Muscle layer of duodenum (tissue), 2 donors: ENCODE data around the gene TMEM222.

Source experiments
- H3K27ac ChIP-seq: one replicate; pipeline ENCODE4 v1.7.0; 2013; ENCODE audit warnings: mild to moderate bottlenecking, low read length
- H3K27me3 ChIP-seq: one replicate; pipeline ENCODE4 v1.7.0; 2013; ENCODE audit warnings: low read depth, mild to moderate bottlenecking, control low read depth, low read length
- H3K36me3 ChIP-seq, 2 donors: one replicate each; pipeline ENCODE4 v1.7.0; 2013; ENCODE audit warnings: low read length in 2 of 2, control low read depth in 1 of 2, mild to moderate bottlenecking in 1 of 2; ENCODE audit not compliant: insufficient read depth in 2 of 2, control insufficient read depth in 1 of 2
- H3K4me1 ChIP-seq, 2 donors: one replicate each; pipeline ENCODE4 v1.7.0; 2013; ENCODE audit warnings: low read length in 2 of 2, mild to moderate bottlenecking in 2 of 2, control low read depth in 1 of 2, moderate library complexity in 1 of 2; ENCODE audit not compliant: insufficient read depth in 2 of 2, control insufficient read depth in 1 of 2
- H3K4me3 ChIP-seq, 2 donors: one replicate each; pipeline ENCODE4 v1.7.0; 2013; ENCODE audit warnings: low read length in 2 of 2, low read depth in 1 of 2, mild to moderate bottlenecking in 1 of 2
- H3K9me3 ChIP-seq, 2 donors: one replicate each; pipeline ENCODE4 v1.7.0; 2013; ENCODE audit warnings: low read length in 2 of 2, control low read depth in 1 of 2, mild to moderate bottlenecking in 1 of 2; ENCODE audit not compliant: control insufficient read depth in 1 of 2
- donor health status: healthy.

Gene TMEM222

GRCh38 chr1:27363766-27364695 is 42.1 kb downstream of the TMEM222 start:
- H3K4me3 ChIP-seq = peak overlapping the region in 1 of 2 donors; percentile 72
- peaks cover 21 to 44% of the 10 kb centered on the region in 2 donors for H3K36me3 ChIP-seq
- H3K27me3 ChIP-seq = no peaks in the 10 kb centered on the region
- H3K9me3 ChIP-seq = no peaks in the 10 kb centered on the region
- H3K27ac ChIP-seq = no peak overlapping the region
- peaks cover 16 to 29% of the 10 kb centered on the region in 2 donors for H3K4me1 ChIP-seq

- peak overlapping the region; percentile 76 for H3K27ac ChIP-seq
- H3K4me3 ChIP-seq = peak overlapping the region; percentile 66 to 72
- H3K4me1 ChIP-seq = peaks cover 16 to 29% of the 10 kb centered on the region in 2 donors
- H3K36me3 ChIP-seq = peaks cover 17 to 37% of the 10 kb centered on the region in 2 donors
- no peaks in the 10 kb centered on the region for H3K9me3 ChIP-seq
- no peaks in the 10 kb centered on the region for H3K27me3 ChIP-seq
Observed at GRCh38 chr1:27364696-27365371, 42.9 kb downstream of the TMEM222 start.

- peaks cover 16 to 29% of the 10 kb centered on the region in 2 donors for H3K4me1 ChIP-seq
Observed at GRCh38 chr1:27365372-27366112, 43.6 kb downstream of the TMEM222 start.

GRCh38 chr1:27366113-27366410 is 44.1 kb downstream of the TMEM222 start:
- Histone ChIP-seq H3K4me3 (peak overlapping the region; percentile 56 to 72), H3K27me3 (no peaks in the 10 kb centered on the region), H3K36me3 (peaks cover 15 to 32% of the 10 kb centered on the region in 2 donors), H3K27ac (peak overlapping the region; percentile 76), H3K4me1 (peaks cover 16 to 24% of the 10 kb centered on the region in 2 donors), H3K9me3 (no peaks in the 10 kb centered on the region)

More at GRCh38 chr1:27365372-27366112, 43.6 kb downstream of the TMEM222 start:
- Histone ChIP-seq H3K4me3 (peak overlapping the region; percentile 66 to 72), H3K27me3 (no peaks in the 10 kb centered on the region), H3K36me3 (peaks cover 17 to 37% of the 10 kb centered on the region in 2 donors), H3K9me3 (no peaks in the 10 kb centered on the region), H3K27ac (peak overlapping the region; percentile 76)

GRCh38 chr1:27366411-27367159 is 44.6 kb downstream of the TMEM222 start, which contains the start of gene MAP3K6:
Gene MAP3K6 (minus strand): TSS chr1:27366961. CDS start chr1:27366597, 364 bp downstream.
- peaks cover 10 to 27% of the 10 kb centered on the region in 2 donors for H3K36me3 ChIP-seq
- H3K27me3 ChIP-seq = no peaks in the 10 kb centered on the region
- peak within 1 kb of the TSS; percentile 96 for H3K27ac ChIP-seq
- H3K4me3 ChIP-seq = peak within 1 kb of the TSS; percentile 69 to 72
- peaks cover 16 to 24% of the 10 kb centered on the region in 2 donors for H3K4me1 ChIP-seq
- H3K9me3 ChIP-seq = no peaks in the 10 kb centered on the region

- Histone ChIP-seq H3K9me3 (no peaks in the 10 kb centered on the region), H3K4me3 (peak overlapping the region; percentile 69 to 72), H3K36me3 (peaks cover 3 to 20% of the 10 kb centered on the region in 2 donors), H3K27me3 (no peaks in the 10 kb centered on the region), H3K4me1 (peaks cover 16 to 24% of the 10 kb centered on the region in 2 donors), H3K27ac (peak overlapping the region; percentile 96)
Observed at GRCh38 chr1:27367160-27367650, 45.2 kb downstream of the TMEM222 start.

- H3K9me3 ChIP-seq = no peaks in the 10 kb centered on the region
- H3K4me3 ChIP-seq = no peak overlapping the region
- H3K27me3 ChIP-seq = no peaks in the 10 kb centered on the region
- H3K4me1 ChIP-seq = peaks cover 16 to 23% of the 10 kb centered on the region in 2 donors
- peaks cover 0 to 3% of the 10 kb centered on the region in 2 donors for H3K36me3 ChIP-seq
- H3K27ac ChIP-seq = no peak overlapping the region
Observed at GRCh38 chr1:27368869-27369582, 47.1 kb downstream of the TMEM222 start.

GRCh38 chr1:27372022-27372807 is 50.3 kb downstream of the TMEM222 start:
- no peak overlapping the region for H3K27ac ChIP-seq
- H3K27me3 ChIP-seq = no peaks in the 10 kb centered on the region
- no peak overlapping the region for H3K4me3 ChIP-seq
- peaks cover 5 to 8% of the 10 kb centered on the region in 2 donors for H3K4me1 ChIP-seq
- H3K9me3 ChIP-seq = no peaks in the 10 kb centered on the region
- H3K36me3 ChIP-seq = no peaks in the 10 kb centered on the region

- Histone ChIP-seq H3K27me3 (no peaks in the 10 kb centered on the region), H3K27ac (no peak overlapping the region), H3K4me3 (no peak overlapping the region), H3K9me3 (no peaks in the 10 kb centered on the region), H3K4me1 (no peaks in the 10 kb centered on the region), H3K36me3 (no peaks in the 10 kb centered on the region)
Observed at GRCh38 chr1:27372808-27373690, 51.1 kb downstream of the TMEM222 start.
